ENCODE results near the gene INTS11. TPM values are rescaled to one million over a fixed set of nuclear protein-coding genes. Genes with fewer than 3 reads are reported as not detected.
"Not testable (repeated sequence)": the region's sequence is repeated elsewhere in the genome, so short reads cannot be mapped to it uniquely, and the experiment has no call there.

INTS11 gene
- total RNA-seq, 1 experiment from 2014 or later, result 189 TPM

DNA sequence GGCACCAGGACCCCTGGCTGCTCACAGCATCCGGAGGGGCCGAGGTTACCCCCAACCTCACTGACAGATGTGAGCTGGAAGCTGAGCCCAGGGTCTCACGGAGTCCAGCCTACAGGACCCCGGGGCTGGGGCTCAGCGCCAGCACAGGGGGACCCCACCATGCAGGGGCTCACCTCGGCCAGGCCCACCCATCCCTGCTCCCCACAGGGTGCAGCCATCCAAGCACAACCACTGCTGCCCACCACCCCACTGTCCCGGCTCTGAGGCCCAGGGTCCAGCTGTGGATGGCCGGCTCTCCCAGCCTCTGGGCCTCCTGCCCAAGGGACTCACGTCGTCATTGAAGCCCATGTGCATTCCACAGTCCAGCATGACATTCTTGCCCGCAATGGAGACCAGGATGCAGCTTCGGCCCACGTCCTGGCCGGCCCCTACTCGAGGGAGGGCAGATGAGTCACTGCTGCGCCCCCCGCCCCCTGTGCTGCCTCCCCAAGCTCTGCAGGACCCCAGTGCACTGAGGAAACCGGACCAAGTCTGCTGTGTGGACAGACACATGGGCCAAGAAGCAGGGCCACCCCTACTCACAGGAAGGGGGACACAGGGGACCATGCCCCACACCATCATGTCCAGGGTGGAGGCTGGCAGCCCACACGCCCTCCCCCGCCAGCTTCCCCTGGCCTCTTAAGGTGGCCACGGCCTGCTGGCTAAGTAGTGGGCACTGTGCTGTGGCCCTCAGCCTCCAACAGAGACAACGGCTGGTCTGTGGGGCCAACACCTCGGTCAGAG, 3.6 kb downstream of the INTS11 start:
- DNase-seq, result no peak
- Histone ChIP-seq H3K4me3 (ENCODE audit: insufficient read depth, low read depth, low read length) (no peak overlapping the region), H3K27me3 (ENCODE audit: control insufficient read depth, insufficient read depth, low read length) (no peaks in the 10 kb centered on the region), H3K36me3 (replicated peaks; ENCODE audit: control insufficient read depth, insufficient read depth, low read length) (peaks cover 10% of the 10 kb centered on the region)

DNA sequence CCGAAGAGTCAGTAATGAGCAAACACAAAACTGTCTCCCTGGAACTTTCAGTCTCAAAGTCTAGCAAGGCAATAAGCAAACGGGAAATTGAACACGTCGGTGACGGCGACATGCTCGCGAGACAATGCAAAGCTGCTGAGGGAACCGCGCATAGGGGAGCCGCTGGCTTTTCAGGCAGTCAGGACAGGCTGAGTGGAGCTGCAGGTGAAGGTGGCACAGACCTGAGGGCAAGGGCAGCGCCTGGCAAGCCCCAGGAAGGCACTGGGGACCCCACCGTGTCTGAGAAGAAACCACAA, 4.9 kb downstream of the INTS11 start:
- H3K4me3 ChIP-seq (ENCODE audit: insufficient read depth, low read depth, low read length), result no peak overlapping the region
- DNase-seq, result no peak
- peaks cover 11% of the 10 kb centered on the region for H3K36me3 ChIP-seq (replicated peaks; ENCODE audit: control insufficient read depth, insufficient read depth, low read length)
- no peaks in the 10 kb centered on the region for H3K27me3 ChIP-seq (ENCODE audit: control insufficient read depth, insufficient read depth, low read length)

DNA sequence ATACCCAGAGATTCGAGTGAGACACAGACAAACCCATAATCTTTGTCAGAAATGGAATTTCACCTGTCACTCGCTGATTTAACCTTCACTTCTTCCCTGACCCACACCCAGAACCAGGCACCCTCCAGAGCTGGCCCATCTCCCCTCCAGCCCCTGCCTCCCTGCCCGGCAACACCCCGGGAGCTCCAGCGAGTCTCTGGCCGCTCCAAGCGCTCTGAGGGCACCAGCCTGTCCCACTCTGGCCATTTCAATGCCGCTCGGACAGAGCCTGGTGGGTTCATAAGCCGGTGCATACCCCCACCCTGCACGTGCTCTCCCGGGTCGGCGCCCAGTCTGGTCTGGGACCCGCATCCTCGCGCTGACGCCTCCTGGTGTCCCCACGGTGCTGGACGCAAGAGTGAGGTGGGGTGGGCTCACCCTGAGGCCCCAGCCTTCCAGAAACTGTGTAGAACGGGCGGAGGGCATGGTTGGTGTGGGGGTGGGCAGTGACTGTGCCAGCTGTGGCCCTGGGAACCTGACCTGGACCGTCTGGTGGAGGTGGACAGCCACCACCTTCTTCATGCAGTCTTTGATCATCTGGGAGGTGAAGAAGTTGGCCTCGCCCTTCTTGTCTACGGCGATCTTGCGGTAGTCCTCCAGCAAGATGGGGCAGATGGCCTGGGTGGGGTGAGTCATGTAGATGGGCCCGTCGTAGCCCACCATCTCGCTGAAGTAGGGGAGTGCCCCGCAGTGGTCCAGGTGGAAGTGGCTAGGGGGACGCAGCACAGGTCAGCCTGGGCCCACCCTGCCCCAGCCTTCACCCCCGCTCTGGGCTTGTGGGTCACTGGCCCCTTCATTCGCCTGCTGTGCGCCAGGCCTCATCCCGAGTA, 5.4 kb downstream of the INTS11 start:
- Histone ChIP-seq H3K4me3 (ENCODE audit: insufficient read depth, low read depth, low read length) (no peak overlapping the region), H3K36me3 (replicated peaks; ENCODE audit: control insufficient read depth, insufficient read depth, low read length) (peaks cover 11% of the 10 kb centered on the region), H3K27me3 (ENCODE audit: control insufficient read depth, insufficient read depth, low read length) (no peaks in the 10 kb centered on the region)
- DNase-seq, result no peak

DNA sequence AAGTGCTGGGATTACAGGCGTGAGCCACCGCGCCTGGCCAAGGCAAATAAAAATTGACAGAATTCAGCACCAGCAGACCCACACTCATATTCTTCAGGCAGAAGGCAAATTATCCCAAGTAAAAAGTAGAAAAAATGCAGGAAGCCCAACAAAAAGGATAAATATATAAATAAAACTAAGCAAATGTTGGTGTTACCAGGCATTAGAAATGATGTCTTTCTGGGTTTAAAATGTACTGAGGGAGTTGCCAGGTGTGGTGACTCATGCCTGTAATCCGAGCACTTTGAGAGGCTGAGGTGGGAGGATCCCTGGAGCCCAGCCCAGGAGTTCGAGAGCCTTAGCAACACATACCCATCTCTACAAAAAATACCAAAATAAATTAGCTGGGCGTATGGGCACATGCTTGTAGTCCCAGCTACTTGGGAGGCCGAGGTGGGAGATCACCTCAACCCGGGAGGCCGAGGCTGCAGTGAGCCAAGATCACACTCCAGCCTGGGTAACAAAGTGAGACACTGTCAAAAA, 6.3 kb downstream of the INTS11 start:
- Histone ChIP-seq H3K27me3 (ENCODE audit: control insufficient read depth, insufficient read depth, low read length) (no peaks in the 10 kb centered on the region), H3K4me3 (ENCODE audit: insufficient read depth, low read depth, low read length) (no peak overlapping the region), H3K36me3 (replicated peaks; ENCODE audit: control insufficient read depth, insufficient read depth, low read length) (peaks cover 16% of the 10 kb centered on the region)
- no peak for DNase-seq

DNA sequence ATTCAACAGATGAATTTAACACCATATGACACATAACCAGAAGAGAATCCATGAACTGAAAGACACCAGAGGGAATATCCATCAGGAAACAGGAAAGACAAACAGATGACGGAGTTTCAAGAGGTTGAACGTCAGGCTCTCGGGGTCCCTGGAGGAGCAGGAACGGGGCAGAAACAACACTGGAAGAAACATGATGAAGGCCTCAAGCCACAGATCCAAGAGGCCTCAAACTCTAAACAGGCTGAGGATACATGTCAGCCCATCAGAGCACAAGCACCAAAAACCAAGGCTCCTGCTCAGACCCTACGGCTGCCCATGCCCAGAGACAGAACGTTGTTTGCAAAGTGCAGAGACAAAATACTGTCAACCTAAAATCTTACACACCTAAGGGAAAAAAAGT, 7.0 kb downstream of the INTS11 start:
- Histone ChIP-seq H3K27me3 (ENCODE audit: control insufficient read depth, insufficient read depth, low read length) (no peaks in the 10 kb centered on the region), H3K4me3 (ENCODE audit: insufficient read depth, low read depth, low read length) (no peak overlapping the region), H3K36me3 (replicated peaks; ENCODE audit: control insufficient read depth, insufficient read depth, low read length) (peaks cover 21% of the 10 kb centered on the region)
- no peak for DNase-seq

DNA sequence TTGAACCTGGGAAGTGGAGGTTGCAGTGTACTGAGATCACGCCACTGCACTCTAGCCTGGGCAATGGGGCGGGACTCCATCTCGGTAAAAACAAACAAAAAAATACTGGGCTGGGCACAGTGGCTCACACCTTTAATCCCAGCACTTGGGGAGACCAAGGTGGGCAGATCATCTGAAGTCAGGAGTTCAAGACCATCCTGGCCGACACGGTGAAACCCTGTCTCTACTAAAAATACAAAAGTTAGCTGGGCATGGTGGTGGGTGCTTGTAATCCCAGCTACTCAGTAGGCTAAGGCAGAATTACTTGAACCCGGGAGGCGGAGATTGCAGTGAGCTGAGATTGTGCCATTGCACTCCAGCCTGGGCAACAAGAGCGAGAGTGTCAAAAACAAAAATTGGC, 8.3 kb downstream of the INTS11 start:
- not testable (repeated sequence) for H3K27me3 ChIP-seq (ENCODE audit: control insufficient read depth, insufficient read depth, low read length); H3K4me3 ChIP-seq (ENCODE audit: insufficient read depth, low read depth, low read length); DNase-seq
- peaks cover 26% of the 10 kb centered on the region for H3K36me3 ChIP-seq (replicated peaks; ENCODE audit: control insufficient read depth, insufficient read depth, low read length)

DNA sequence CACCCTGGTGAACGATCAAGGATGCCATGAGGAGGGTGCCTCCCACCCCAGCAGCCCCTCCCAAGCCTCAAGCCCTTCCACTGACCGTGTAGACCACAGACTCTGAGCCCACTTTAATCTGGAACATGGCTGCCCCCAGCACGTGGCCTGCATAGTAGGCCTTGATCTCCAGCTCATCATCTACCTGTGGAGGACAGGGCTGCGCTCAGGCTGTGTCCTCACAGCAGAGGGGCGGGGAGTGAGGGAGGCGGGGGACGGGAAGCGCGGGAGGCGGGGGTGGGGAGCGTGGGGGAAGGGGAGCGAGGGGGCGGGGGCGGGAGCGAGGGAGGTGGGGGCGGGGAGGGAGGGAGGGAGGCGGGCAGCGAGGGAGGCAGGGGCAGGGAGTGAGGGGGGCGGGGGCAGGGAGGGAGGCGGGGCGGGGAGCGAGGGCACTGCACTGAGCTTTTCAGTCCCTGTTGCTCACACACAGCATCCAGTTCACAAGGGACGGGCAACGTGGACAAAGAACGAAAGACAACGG, 9.0 kb downstream of the INTS11 start:
- DNase-seq, result peak; percentile 97
- no peaks in the 10 kb centered on the region for H3K27me3 ChIP-seq (ENCODE audit: control insufficient read depth, insufficient read depth, low read length)
- peaks cover 26% of the 10 kb centered on the region for H3K36me3 ChIP-seq (replicated peaks; ENCODE audit: control insufficient read depth, insufficient read depth, low read length)
- H3K4me3 ChIP-seq (ENCODE audit: insufficient read depth, low read depth, low read length), result no peak overlapping the region

DNA sequence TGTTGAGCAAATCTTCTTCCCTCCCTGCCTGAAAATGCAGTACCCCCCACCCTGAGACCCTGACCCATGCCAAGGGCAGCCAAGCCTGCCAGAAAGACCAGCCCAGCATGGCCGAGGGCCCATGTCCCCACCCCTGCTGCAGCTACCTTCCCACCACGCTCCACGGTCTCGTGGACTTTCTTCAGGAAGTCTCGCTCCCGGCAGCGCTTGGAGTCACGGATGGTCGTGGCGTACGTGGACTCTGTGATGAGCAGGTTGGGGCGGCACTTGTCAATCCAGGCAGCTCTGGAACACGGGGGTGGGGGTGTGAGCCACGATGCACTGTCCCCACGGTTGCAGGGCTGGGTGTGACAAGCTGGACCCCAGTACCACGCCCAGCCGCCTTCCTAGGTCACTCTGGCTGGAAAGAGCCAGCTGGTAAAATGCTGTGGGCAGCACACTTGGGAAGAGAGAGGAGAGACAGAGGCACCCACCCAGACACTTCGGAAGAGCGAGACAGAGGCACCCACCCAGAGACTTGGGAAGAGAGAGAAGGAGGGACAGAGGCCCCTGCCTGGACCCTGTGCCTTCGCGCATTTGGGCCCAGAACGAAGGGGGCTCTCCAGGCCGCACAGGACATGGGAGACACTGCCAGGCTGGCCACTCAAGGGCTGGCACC, 9.7 kb downstream of the INTS11 start:
- peaks cover 24% of the 10 kb centered on the region for H3K36me3 ChIP-seq (replicated peaks; ENCODE audit: control insufficient read depth, insufficient read depth, low read length)
- H3K4me3 ChIP-seq (ENCODE audit: insufficient read depth, low read depth, low read length), result no peak overlapping the region
- no peaks in the 10 kb centered on the region for H3K27me3 ChIP-seq (ENCODE audit: control insufficient read depth, insufficient read depth, low read length)
- no peak for DNase-seq

DNA sequence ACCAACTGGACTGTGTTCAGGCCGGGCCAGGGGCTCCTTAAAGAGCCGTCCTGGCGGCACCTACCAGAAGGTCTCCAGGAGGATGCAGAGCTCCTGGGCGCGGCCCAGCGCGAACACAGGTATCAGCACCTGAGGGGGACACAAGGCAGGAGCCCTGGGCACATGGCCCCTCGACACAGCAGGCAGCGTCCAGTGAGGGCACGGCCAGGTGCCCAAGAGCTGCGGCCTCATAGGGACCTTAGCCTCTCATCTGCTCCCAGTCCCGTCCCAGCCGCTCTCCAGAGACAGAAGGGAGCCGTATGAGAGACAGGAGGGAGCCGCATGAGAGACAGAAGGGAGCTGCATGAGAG, 10.2 kb downstream of the INTS11 start:
- peaks cover 21% of the 10 kb centered on the region for H3K36me3 ChIP-seq (replicated peaks; ENCODE audit: control insufficient read depth, insufficient read depth, low read length)
- H3K4me3 ChIP-seq (ENCODE audit: insufficient read depth, low read depth, low read length), result no peak overlapping the region
- no peak for DNase-seq
- no peaks in the 10 kb centered on the region; the same call in 1 of the 2 replicates for H3K27me3 ChIP-seq (ENCODE audit: control insufficient read depth, insufficient read depth, low read length)

DNA sequence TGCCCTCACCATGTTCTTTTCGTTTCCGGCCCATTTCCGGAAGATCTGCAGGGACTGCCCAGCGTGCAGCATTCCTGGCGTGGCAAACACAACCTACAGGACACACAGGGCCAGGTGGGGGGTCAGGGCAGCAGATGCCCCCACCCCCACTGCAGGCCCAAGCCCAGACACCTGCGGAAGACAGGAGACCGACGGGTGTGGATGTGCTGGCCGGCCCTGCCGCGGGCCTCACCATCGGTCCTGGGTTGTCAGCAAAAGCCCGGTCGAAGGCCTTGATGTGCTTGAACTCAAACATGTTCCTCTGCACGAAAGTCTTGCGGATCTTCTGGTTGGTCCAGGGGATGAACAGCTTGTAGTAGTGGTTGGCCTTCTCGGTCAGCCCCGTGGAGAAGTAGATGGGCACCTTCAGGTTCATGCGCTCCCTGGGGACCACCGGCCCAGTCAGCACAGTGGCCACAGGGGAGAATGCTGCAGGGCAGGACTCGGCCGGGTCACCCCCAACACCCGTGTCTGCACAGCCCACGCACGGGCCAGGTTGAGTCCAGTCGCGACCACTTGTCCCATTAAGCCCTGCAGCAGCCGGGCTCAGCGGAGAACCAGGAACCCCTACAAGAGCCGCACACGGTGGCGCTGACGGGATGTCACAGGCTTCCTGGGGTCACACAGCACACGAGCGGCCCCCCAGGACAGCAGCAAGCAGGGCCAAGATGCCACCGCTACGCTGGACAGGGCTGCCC, 10.8 kb downstream of the INTS11 start:
- H3K36me3 ChIP-seq (replicated peaks; ENCODE audit: control insufficient read depth, insufficient read depth, low read length), result peaks cover 18% of the 10 kb centered on the region
- no peaks in the 10 kb centered on the region; the same call in 1 of the 2 replicates for H3K27me3 ChIP-seq (ENCODE audit: control insufficient read depth, insufficient read depth, low read length)
- no peak for DNase-seq
- no peak overlapping the region for H3K4me3 ChIP-seq (ENCODE audit: insufficient read depth, low read depth, low read length)

DNA sequence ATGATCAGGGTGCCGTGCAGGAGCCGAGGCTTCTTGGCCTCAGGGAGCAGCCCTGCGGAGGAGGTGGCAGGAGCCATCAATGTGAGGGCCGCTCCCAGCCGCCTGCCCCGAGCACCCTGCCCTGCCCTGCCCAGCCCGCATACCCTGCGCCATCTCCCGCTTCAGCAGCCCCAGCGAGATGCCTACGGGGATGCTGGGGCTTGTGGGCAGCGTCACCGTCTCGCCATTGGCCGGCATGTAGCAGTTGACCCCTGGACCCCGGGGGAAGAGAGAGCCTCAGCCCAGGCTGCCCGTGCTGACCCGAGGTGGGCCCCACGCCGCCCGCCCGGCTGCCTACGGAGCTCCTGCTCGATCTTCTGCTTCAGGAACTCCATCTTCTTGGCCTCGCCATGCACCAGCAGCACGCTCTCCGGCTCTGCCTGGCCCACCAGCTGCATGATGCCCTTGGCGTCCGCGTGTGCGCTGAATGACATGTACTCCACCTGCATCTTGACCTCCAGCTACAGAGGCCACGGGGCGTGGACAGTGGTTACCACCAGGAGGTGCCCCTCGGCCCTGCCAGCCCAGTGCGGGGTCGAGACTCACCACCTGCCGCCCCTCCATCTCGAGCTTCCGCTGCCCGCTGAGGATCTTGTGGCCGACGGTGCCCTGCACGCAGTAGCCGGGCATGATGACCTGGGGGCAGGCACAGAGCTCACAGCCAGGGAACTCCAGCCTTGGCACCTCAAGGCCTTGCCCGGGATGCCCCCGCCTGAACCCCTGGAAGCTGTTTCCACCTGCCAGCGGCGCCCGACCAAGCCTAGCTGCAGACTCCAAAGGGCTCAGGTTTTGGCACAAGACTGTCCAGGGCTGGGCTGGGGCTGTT, 11.8 kb downstream of the INTS11 start:
- Histone ChIP-seq H3K27me3 (ENCODE audit: control insufficient read depth, insufficient read depth, low read length) (no peaks in the 10 kb centered on the region; the same call in 1 of the 2 replicates), H3K4me3 (ENCODE audit: insufficient read depth, low read depth, low read length) (no peak overlapping the region), H3K36me3 (replicated peaks; ENCODE audit: control insufficient read depth, insufficient read depth, low read length) (peaks cover 18% of the 10 kb centered on the region)
- DNase-seq, result no peak

DNA sequence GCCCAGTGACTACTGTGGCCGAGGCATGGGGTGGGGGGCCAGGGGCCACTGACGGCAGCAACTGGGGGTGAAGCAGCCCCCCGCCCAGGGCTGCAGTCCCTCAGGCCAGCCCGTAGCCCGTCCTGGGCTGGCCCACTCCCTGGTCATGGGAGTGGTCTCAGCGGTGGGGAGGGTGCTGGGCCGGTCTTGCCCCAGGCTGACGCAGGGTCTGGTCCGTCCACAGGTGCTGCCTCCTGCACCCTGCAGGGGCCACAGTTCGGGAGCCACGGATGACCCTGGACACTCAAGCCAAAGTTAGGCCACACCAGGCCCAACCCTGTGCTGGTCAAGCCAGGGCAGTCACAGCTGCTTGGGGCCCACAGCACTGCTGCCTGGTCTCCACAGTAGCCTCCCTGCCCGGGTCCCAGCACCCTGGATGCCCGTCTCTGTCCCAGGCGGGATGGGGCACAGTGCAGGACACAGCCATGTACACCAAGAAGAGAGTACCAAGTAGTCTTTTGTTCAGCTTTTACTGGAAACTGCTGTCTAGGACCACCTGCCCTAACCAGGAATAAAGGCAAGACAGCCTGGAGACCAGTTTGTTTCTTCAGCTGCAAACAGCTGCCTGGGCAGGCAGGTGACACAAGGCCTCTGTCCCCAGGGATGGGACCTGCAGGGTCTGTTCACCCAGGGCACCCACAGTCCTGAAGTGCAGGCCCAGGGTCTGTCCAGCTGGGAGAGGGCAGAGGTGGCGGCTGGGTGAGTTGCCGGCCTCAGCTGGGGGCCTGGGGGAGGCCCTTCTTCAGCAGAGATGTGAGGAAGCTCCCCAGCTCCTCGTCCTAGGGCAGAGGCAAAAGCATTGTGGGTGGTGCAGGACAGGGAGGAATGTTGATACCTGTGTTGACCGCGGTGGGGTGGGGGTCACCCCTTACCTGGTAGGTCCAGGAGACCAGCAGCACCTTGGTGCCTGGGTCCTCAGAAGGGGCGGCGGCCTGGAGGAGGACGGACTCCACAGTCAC, 13.1 kb downstream of the INTS11 start:
- no peak overlapping the region for H3K4me3 ChIP-seq (ENCODE audit: insufficient read depth, low read depth, low read length)
- peaks cover 16% of the 10 kb centered on the region for H3K36me3 ChIP-seq (replicated peaks; ENCODE audit: control insufficient read depth, insufficient read depth, low read length)
- DNase-seq, result no peak
- H3K27me3 ChIP-seq (ENCODE audit: control insufficient read depth, insufficient read depth, low read length), result no peaks in the 10 kb centered on the region; the same call in 1 of the 2 replicates
